GM20431 (cell line): ENCODE results near the gene MKNK1.

Experiments
- in situ Hi-C: fragments of 300-500 bp; cut with MseI, MboI; formaldehyde crosslinking; loops from one replicate; pipeline ENCODE4 v1.15.0; 2020; ENCODE audit warnings: low sequenced_read_pairs; ENCODE audit not compliant: unreplicated experiment

The MKNK1 gene

DNA sequence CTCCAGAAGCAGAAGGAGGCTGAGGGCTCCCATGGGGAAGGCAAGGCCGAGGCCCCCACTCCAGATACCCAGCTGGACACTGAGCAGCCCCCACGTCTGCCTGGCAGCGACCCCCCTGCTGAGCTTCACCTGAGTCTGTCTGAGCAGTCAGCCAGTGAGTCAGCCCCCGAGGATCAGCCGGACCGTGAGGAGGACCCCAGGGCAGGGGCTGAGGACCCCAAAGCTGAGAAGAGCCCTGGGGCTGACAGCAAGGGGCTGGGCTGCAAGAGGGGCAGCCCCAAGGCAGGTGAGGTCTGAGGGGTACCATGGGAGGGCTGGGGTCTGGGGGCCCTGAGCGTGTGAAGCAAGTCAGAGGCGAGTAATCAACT lies 93.1 kb downstream of the MKNK1 start:
- in situ Hi-C loops: no loop called here

- in situ Hi-C loops: no loop called here
Observed at GRCh38 chr1:46510341-46510997, 93.6 kb downstream of the MKNK1 start.

DNA sequence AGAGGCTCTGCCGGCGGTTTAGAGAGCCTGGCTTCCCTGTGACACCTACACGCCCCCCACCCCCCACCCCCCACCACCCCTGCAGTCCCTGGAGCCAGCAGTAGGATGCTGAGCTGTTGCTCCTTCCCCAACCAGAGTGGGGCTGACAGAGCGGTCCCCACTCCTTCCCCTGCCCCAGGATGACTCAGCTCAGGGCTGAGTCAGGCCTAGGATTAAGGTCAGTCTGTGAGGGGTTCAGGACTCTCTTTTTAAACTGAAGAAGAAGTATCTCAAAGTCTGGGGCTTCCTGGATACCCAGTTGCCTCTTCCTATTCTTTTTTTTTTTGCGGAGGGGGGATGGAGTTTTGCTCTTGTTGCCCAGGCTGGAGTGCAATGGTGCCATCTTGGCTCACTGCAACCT lies 95.3 kb downstream of the MKNK1 start:
- in situ Hi-C loops: no loop called here
